Stimulated activated CD4-positive, alpha-beta T cell treated with anti-CD3 and anti-CD28 coated beads, Interleukin-2, amount 100 ng/mL, for 48 hours (primary cell): ENCODE measurements around the gene NFIX.

Experiments
- DNase-seq, 2 donors: peaks; one replicate each; pipeline ENCODE4 v3.0.0-alpha.2; 2020

The NFIX gene

DNA sequence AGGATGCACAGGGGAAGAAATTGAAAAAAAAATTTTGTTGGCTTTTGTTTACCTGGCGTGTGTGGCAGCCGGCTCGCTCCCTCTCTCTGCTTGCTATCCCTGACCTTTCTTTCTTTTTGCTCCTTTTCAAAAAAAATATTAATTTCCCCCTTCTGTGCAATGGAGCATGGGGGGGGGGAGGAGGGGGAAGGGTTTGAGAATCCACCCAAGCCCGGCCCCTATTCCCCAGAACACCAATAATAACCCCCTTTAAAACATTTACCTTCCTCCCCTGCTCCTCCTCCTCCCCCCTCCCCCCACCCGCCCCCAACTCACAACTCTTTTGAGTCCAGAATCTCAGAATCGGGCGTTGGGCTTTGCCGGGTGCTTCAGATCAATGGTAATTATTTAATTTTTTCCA is 28.4 kb downstream of the NFIX start:
- DNase-seq: no peak

DNA sequence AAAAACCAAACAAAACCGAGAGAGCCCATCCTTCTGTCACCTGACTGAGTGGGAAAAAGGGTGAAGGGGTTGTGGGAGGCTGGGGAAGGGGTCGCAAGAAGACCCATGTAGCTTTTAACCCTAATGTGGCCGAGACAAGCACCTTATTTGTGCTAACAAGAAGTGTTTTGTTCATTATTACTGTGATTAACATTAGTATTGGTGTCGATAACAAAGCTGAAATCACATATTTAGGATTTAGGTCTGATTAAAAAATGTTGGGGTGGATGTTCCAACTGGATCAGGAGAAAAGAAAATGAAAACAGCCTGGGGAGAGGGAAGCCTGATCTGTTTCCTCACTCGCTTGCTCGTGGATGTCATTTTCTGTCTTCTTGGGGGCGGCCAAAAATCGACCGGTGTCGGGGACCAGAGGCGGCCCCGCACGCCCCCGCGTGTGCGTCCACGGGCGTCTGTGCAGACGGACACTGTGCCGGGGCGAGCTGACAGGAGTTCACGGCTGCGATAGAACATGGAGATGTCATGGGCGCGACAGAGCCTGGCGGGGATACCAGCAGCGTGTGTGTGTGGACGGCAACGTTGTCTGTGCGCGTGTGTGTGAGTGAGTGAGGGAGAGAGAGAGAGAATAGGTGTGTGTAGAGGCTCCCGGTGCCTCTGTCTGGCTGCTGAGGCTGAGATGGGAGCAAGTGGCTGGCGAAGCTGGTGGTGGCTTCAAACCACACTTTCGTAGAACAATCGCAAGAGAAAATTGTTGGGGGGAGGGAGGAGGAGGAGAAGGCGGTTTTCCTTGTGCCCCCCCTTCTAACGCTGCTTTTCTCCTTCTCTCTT is 29.1 kb downstream of the NFIX start:
- no peak for DNase-seq

DNA sequence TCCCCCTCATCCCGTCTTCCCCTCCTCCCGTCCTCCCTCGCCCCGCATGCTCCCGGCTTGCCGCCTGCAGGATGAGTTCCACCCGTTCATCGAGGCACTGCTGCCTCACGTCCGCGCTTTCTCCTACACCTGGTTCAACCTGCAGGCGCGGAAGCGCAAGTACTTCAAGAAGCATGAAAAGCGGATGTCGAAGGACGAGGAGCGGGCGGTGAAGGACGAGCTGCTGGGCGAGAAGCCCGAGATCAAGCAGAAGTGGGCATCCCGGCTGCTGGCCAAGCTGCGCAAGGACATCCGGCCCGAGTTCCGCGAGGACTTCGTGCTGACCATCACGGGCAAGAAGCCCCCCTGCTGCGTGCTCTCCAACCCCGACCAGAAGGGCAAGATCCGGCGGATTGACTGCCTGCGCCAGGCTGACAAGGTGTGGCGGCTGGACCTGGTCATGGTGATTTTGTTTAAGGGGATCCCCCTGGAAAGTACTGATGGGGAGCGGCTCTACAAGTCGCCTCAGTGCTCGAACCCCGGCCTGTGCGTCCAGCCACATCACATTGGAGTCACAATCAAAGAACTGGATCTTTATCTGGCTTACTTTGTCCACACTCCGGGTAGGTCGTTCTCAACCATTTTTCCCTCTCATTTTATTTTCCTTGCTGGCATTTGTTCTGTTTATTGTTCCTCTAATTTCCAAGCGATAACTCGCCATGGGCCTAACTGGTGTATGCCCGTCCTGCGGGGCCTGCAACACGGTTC is 29.8 kb downstream of the NFIX start:
- DNase-seq: no peak

DNA sequence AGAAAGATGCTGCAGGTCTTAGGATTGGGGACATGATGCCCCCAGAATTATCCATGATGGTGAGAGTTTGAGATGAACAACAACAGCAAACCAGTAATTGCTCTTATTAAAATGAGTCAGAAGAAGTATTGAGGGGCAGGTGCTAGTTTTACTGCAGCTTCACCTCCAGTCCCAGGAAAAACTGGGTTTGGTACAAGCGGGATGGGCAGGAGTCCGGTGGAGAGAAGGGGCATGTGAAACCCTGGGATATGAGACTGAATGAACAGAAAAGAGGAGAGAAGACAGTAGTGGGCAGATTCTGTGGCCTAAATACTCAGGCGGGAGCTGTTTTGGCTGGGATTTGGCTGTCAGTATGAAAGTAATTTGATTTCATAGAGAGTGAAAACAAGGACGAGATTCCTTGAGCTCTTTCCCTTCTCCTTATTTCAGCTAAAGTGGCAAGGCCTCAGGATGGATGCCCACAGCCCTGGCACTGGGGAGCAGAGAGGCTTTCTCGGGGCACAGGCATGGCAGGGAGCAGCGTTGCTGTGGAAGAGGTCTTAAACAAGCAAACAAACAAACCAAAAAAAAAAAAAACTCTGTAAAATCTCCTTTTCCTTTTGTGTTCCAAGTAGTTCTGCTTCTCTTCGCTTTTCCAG is 30.7 kb downstream of the NFIX start:
- no peak for DNase-seq

DNA sequence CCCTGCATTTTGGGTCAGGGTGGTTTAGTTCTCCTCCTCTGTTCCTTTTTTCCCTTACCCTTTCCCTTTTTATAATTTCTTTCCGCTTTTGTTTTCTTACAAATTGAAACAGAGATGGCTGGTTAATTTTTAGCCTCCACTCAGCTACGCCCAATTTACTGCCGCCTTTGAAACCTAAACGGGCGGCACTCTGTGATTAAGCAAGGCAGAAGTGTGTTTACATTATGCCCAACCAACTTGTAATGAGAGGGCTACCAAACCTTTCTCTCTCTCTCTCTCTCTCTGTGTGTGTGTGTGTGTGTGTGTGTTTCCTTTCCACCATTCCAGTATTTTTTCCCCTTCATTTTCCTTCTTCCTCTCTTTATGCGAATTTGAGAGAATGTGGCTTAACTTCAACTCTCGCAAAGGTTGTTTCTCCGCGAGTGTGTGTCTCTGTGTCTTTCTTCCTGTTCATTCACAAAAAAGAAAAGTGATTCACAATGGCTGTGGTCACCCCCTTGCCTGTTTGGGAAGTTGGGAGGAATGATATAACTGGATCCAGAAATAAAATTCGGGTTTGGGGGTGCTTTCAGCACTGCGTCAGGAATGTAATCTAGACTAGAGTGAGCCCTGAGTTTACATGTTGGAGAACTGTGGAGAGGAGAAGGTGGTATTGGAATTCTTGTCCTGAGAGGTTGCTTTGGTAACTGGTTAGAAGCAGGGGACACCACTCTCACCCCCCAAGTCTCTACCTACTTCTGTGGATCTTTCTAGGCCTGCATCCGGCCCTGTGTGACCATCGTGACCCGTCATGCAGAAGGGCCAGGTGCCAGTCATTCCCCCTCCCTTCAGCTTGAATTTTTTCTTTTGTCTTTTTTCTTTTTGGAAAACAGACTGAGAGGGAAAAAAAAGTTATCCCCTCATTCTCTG is 31.4 kb downstream of the NFIX start:
- DNase-seq: no peak

DNA sequence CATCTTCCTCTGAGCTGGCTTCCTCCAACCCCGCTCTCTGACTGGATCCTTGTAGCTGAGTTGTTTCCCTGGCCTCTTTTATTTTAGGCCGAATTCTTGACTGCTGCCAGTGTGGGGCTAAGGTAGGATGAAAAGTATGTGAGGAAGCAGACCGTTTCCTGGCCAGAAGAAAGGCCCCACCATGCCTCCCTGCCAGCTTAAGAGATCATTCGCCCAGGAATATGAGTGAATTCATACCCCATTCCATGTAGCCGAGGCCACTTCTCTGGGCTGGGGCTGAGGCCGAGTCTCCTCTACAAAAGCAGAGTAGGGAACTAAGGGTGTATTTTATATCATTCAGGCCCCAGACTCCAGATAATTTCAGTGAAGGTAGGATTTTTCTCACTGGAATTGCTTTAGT is 32.3 kb downstream of the NFIX start:
- DNase-seq: no peak

DNA sequence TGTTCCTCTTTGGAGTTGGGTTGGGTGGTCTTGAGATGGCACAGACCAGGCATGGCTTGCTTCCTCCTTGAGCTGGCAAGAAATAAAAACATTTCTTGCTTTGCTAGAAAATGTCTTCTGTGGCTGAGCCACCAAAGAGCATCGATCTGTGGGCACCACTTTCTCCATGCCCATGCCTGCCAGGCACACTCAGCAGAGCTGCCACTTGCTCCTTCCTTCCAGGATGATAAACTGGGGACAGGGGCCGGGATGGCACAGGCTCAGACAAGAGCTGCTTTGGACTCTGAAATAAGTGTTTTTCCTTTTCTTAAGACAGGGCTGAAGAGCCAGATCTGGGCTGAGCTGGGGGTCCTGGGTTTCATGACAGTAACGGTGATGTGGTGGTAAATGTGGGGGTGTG is 32.8 kb downstream of the NFIX start:
- no peak for DNase-seq

DNA sequence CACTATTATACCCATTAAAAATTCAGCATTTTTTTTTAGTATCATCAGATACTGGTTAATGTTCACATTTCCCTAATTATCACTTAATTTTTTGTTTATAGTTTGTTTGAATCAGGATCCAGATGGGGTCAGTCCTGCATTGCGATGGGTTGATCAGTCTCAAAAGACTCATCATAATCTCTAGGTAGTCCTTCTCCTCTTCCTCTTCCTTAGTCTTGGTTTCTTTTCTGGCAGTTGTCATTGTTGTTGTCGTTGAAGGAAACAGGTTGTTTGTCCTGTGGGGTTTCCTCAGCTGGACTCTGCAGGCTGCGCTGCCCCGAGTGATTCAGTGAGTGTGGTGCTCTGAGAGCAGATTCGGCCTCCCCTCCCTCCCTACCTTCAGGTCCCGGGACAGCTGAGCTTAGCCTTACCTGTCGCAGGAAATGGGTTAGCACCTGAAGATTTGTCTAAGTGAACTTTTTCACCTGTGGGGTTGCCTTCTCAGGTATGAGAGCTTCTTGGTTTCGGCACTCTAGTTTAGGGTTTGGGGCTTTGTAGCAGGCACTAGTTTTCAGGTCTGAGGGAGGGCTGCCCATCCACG is 34.1 kb downstream of the NFIX start:
- no peak for DNase-seq

DNA sequence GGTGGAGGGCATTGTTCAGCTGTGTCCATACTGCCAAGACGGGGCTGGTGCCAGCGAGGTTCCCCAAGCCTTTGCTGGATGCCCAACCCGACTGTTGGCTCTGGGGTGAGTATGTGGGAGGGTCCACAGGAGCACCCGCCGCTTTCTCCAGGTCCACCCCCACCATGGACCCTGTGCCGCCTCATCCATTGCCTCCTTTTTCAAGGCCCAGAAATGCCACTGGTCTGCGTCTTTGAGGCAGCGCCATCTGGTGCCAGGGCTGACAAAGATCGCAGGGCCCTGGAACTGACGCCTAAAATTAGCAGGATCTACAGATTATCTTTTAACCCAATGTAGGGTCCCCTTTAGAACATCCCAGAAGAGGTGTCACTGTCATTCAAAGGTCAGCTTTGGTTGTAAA is 34.6 kb downstream of the NFIX start:
- DNase-seq: no peak

DNA sequence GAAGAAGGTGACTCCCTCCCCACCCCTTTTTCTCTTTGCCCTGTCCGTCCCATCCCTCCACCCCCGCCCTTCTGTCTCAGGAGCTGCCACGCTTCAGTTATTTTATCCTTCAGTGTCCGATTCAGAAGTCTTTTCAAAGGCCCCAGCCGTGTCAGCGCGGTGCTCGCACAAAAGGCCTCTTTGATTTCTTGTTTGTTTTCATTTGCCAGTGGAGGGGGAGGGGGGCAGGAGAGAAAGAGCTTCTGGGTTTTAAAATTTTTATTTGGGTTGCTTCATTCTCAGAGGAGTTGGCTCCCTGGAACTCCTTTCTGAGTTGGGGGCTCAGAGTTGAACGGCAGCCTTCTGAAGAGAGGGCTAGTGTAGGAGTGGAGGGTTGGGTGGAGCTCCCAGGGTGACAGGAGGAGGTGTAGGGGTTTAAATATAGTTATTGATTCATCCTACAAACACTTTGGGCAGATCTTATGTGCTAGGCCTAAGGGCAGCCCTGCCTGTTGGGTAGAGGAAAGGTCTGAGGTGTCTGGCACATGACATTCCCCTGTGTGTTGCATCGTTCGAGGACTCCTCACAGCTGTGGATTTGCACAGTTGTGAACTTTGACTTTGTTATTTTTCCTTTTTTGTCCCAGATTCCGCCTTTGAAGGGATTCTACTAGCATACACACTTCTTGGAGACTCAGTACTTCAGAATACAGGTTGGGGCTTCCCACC is 36.8 kb downstream of the NFIX start:
- DNase-seq: no peak

DNA sequence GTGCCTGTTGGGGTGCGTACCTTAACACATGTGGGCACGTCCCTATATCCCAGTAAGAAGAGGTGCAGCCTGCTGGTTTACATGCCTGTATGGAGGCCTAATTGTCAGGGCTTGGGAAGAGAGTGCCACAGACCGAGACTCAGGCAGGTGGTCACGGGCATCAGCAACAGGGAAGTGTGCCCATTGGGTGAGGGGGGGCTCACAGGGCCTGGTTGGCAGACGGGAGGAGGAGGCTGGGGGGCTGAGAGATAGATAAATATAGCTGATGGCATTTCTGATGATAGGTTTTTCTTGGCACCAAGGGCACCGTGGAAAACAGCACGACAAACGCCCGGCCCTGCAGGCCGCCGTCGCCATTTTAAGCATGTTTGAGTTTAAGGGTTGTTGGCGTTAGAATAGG is 37.6 kb downstream of the NFIX start:
- no peak for DNase-seq

DNA sequence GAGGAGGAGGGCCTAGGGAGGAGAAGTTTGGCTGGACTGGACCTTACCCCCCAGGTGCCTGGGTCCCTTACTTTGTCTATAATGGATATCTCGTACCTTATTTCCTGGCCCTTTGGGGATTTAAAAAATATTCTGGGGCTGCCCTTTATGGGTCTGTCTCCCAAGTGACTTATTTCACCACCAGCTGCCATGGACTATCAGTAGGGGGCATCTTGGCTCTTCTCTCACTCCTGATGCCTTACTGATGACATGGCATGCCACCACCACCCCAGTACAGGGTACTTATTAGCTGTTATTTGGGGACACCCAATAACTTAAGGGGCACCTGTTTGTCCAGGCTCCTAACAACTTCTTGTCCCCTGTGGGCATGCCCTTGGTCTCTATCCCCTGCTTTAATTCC is 38.0 kb downstream of the NFIX start:
- no peak for DNase-seq

DNA sequence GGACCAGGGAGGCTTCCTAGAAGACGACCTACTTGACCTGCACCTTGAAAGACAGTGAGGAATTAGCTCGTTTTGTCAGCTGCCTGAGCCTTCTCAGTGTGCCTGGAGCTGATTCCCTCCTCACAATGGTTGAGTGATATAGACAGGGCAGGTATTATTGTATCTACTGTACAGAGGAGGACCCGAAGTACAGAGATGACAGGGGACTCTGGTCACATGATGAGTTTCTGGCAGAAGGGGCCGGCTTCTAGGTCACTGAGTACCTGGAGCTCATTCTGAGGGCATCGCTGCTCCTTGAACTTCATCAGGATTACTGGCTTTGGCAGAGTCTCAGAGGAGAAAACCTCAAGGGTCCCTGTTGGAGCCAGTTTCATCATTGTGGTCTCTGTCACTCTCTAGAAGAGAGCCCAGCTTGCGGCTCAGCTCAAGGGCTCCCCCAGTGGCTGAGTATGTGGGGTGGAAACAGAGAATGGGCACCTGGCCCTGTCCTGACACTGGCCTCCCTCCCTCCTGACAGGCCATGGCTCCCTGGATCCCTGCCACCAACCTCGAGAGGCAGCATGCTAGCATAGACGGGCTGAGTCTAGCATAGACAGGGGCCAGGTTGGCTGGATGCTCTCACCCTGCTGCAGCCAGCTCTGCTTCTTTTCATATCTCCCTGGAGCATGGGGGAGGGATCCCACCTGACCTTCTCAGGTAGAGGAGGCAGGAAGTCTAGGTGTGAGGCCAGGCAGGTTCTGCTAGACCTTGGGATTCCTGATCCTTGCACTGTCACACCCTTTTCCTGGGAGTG is 38.7 kb downstream of the NFIX start:
- DNase-seq: peak in 1 of 2 donors; percentile 54

DNA sequence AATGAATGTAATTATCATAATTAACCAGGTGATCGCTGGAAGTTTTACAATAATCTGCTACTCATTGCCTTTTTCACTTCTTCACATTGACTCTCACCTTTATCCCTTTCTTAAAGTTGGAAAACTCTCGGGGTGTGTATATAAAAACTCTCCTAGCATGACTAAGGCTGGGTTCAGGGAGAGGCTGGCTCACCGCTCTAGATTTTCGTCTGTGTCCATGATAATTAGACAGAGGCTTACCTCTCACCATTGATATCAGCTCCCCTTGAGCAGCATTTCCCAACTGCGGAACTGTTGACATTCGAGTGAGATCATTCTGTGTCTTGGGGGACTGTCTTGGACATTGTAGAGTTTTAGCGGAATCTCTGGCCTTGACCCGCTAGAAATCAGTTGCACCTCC is 39.4 kb downstream of the NFIX start:
- no peak for DNase-seq

DNA sequence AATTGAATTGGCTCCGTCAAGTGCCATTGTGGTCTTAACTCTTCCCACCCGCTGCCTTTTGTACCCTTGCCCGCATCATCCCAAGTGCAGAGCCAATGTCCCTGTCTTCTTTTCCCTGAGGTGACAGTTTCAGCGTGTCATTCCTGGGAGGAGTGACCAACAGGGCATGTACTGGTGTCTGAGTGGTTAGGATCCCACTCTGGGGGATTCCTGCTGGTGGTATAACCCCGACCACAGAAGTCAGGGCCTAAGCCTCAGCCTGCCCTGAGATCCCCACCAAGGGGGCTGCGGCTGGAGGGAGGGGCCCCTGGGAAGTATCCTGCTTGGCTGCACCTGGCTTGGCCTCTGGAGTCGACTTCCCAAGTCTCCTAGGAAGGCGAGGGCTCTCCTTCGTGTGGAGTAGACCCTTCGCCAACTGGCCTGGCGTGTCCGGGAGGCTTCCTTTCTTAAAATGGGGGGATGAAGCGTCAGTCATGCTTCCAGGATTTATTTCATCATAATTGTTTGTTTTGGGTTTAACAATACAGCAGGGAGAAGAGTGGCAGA is 40.6 kb downstream of the NFIX start:
- no peak for DNase-seq

DNA sequence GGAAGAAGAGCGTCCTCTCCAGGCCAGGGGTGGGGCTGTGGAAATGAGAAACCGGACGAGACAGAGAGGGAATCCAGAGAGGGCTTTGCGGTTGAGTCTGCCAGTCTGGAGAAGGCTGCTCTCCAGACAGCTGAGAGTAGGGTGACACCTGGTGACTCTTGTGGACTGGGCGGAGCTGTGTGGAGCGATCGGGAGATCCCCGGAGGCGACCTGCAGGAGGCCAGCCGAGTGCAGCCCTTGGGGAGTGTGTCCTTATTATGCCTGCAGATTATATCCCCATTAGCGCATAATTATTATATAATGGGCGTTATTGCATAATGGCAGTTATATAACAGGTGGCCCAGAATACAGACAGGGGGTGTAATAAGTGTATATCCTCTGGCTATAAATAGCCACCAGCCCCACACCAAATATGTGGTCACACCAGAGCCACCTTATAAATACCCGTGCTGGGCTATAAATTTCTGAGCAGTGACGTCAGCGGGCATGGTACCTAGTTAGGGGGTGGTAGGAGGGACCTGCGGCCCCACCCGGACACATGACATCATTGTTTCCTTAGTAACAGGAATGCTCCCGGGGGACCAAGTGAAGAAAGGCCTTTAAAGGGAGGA is 41.2 kb downstream of the NFIX start:
- DNase-seq: no peak

DNA sequence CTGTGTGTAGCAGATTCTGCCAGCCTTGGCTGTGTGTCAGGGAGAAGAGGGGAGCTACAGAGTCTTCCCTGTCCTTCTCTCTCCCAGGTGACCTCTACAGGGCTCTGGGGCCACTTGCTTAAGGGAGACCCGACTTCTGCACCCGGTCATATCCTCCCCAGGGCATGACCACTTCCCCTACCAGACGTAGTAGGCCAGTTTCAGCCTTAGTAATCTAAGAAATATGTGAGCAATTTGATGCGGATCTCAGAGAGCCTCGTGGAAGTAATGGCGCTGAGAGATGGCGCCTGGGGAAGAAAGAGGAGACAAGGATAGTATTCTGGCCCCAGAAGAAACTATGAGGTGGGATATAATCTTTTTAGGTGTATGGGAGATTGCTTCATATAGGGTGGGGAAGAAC is 41.9 kb downstream of the NFIX start:
- no peak for DNase-seq

DNA sequence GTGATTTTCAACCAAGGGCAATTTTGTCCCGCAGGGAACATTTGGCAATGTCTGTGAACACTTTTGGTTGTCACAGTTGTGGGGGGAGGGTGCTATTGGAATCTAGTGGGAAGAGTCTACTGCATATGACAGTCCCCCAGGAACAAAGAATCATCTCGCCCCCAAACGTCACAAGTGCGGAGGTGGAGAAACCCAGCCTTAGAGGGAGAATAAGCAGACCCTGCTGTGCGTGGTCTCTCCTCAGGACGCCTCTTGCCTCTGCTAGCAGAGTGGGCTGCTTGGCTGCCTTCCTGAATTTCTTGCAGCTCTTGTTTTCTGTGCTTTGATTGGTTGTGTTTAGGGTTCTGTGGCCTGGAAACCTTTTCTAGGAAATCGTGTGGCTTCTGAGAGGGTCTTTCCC is 42.5 kb downstream of the NFIX start:
- DNase-seq: no peak

DNA sequence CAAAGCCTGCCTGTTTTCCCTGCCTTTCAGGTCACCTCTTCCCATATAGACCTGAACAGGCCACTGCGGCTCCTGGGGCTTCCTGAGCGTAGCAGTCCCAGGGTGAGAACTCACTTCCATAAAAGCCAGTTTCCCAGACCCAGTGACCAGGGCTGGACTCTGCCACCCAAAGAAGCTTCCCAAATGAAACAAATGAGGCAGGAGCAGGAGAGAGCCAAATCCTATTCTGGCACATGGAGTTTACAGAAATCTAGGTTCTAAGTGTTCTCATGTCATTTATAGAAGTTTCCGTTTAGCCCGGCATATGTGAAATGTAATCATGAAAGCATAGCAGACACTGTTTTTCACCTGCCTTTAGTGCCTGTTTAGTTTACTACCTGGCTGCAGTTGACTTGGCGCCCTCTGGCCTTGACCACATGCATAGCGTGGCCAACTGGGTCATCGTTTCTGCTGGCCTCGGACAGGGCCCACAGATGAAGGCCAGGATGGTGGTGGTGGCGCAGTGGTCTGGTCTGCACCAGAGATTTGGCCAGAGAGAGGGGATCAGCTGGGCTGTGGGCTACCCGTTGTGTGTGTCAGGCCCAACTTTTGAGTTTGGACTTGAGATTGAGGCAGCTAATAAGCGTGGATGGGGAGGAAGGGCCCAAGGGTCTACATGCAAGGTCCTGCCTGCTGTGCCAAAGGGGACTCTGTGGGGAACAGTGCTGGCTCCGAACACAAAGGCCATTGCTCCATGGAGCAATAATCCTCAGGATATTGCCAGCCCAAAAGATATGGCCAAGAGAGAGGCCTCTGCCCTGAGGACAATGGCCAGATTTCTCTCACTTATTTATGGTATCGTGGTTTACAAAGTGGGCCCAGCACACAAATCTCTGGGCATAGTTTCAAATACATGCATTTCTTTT is 43.3 kb downstream of the NFIX start:
- DNase-seq: no peak
